Fibroblast of mammary gland (primary cell): Measurements from ENCODE around the gene NUMA1.

Experiments
- DNase-seq: peaks from one replicate; pipeline ENCODE4 v3.0.0-alpha.2; 2010; ENCODE audit warnings: low read depth
- H3K4me3 ChIP-seq: 2 replicates; pipeline ENCODE4 v1.5.1; 2011; ENCODE audit warnings: low read depth, mild to moderate bottlenecking, low read length, moderate library complexity; ENCODE audit not compliant: control insufficient read depth
- TF ChIP-seq, protein P1 (sequence below): conservative IDR thresholded peaks from 2 replicates; pipeline ENCODE4 v1.5.1; 2011; ENCODE audit warnings: low read depth, low read length, inconsistent platforms; ENCODE audit not compliant: control insufficient read depth, insufficient read depth

The NUMA1 gene

DNA sequence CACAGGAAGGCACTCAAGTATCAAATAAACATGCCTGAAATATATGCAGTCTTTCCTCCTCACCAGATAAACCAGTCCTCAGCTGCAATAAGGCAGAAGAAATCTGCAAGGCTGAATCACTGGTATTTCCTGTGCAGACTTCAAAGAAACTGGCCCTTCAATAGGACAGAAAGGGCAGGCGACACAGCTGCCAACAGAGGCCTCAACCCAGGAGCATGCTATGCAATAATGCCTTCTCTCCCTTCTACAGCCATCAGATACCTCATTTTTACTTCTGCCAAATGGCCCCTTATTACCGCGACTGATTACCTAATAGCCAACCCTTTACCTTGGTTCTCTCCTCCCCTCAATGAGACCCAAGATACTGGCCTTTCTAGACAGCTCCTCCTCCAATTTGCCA is 8.0 kb downstream of the NUMA1 start:
- TF ChIP-seq, protein P1, sequence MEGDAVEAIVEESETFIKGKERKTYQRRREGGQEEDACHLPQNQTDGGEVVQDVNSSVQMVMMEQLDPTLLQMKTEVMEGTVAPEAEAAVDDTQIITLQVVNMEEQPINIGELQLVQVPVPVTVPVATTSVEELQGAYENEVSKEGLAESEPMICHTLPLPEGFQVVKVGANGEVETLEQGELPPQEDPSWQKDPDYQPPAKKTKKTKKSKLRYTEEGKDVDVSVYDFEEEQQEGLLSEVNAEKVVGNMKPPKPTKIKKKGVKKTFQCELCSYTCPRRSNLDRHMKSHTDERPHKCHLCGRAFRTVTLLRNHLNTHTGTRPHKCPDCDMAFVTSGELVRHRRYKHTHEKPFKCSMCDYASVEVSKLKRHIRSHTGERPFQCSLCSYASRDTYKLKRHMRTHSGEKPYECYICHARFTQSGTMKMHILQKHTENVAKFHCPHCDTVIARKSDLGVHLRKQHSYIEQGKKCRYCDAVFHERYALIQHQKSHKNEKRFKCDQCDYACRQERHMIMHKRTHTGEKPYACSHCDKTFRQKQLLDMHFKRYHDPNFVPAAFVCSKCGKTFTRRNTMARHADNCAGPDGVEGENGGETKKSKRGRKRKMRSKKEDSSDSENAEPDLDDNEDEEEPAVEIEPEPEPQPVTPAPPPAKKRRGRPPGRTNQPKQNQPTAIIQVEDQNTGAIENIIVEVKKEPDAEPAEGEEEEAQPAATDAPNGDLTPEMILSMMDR = no peak
- no peak overlapping the region for H3K4me3 ChIP-seq
- peak; percentile 61 for DNase-seq

DNA sequence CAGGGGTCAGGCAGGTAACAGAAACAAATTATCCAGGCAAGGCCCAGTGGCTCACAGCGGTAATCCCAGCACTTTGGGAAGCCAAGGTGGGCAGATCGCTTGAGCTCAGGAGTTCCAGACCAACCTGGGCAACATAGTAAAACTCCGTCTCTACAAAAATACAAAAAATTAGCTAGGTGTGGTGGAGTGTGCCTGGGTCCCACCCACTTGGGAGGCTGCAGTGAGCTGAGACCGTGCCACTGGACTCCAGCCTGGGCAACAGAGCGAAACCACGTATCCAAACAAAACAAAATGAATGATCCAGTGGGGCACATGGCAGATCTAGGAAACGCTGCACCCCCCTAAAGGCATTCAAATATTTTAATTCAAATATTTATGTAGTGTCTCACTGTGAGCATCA is 9.9 kb downstream of the NUMA1 start:
- H3K4me3 ChIP-seq = no peak overlapping the region
- DNase-seq = no peak
- TF ChIP-seq, protein P1 = no peak

DNA sequence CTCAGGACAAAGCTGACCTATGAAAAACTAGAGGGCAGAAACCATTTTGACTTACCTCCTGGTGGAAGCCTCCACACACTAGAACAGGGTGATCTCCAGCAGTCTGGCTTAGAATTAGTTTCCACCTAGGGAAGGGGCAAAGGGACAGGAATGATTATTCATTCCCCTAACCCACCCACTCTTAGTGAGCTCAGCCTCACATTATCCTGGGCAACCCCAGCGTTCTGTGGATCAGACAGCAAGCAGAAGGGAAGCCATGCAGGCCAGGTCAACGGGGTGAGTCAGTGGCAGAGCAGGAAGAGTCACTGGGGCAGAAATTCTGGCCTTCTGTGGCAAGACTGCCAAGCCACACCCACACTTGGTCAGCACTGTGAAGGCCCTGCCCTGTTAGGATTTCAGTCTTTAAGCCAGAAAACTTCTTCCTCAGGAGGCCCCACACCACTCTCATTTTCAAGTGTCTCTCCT is 10.5 kb downstream of the NUMA1 start:
- TF ChIP-seq, protein P1 = no peak
- peak; percentile 92 for DNase-seq
- peak overlapping the region; percentile 15 for H3K4me3 ChIP-seq

DNA sequence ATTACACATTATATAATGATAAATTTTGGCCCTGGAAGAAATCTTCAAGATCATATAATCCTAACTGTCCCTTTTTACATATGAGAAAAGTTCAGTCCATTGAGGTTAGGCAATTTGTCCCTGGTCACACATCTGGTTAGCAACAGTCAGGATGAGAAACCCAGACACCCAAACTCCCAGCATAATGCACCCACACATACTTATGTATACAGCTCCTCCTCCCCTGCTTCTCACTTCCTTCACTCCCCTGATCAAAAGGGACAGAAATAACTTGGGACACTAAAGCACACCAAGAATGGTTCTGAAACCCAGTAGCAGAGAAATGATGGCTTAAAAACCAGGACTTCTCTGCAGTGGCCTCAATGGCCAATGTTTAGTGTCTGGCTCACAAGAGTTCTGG is 11.1 kb downstream of the NUMA1 start:
- peak; percentile 38 for DNase-seq
- TF ChIP-seq, protein P1 = no peak
- H3K4me3 ChIP-seq = peak overlapping the region; percentile 15

DNA sequence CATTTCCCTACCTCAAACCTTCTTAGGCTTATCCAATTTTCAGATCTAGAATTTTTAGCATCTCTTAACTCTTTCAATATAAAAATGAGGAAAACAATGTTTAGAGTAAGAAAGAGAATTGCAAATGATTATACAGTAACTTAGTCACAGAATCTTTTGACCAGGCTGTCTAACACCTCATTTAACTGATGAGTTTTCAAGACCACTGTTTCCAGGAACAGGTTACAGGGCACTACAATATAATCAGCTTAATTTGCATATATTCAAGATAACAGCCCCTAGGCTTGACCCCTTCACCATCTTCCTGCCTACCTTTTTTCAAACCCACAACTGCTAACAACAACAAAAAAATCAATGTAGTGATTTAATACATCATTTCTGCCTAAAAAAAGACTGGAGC is 12.7 kb downstream of the NUMA1 start:
- no peak for DNase-seq
- TF ChIP-seq, protein P1 = no peak
- H3K4me3 ChIP-seq = no peak overlapping the region

DNA sequence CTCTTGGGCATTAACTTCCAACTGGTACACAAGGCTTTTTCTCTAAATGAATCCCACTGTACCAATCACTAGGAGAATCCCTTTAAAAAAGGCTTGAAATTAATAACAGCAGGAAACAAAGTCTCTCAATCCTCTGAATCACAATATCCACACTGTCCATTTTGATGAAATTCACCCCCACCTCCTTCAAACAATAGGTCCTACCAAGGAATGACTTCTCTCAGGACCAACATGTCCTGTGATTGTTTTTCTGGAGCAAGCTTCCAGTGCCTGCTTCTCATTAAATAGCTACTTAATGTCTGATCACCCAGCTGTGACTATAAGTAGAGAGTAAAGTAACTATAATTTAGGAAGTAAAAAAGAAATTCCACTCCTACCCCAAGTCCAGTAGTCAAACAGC is 13.1 kb downstream of the NUMA1 start:
- H3K4me3 ChIP-seq = no peak overlapping the region
- TF ChIP-seq, protein P1 = no peak
- DNase-seq = no peak

DNA sequence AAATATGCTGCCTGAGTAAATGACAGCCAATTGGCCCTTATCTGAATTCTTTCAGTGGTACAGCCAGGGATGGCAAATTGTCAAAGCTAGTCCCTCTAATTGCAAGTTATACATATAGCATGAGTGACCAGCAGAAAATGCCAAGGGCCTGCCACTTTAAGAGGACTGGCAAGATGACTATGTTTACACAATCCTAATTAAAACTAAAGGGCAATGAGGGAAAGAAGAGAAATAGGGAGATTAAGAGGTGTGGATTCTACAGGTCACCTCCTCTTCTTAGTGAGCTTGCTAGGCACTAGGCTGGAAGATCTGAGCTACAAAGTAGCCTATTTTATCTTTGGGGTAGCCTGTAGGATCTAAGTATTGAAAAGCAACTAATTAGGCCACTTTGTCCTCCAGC is 13.5 kb downstream of the NUMA1 start:
- no peak overlapping the region for H3K4me3 ChIP-seq
- DNase-seq = no peak
- TF ChIP-seq, protein P1 = no peak
